Uterus (tissue), 2 donors: Measurements from ENCODE around the gene KIDINS220.

ENCODE experiments used
- CTCF ChIP-seq, 4 experiments: fragments of 200-600 bp in 2 of 4; fragments of 450-650 bp in 2 of 4; sonication (generic) in 2 of 4; IDR thresholded peaks; one replicate each; pipeline ENCODE4 v1.5.1; 2016 to 2019; ENCODE audit warnings: antibody characterized with exemption in 4 of 4, mild to moderate bottlenecking in 2 of 4, moderate library complexity in 1 of 4
- POLR2A ChIP-seq, 2 donors: fragments of 450-650 bp; IDR thresholded peaks; one replicate each; pipeline ENCODE4 v1.6.1; 2016; ENCODE audit warnings: antibody characterized with exemption in 2 of 2, mild to moderate bottlenecking in 1 of 2, moderate library complexity in 1 of 2

- TF ChIP-seq CTCF (IDR thresholded peaks at IDR 0.05) = no peak
- no peak for TF ChIP-seq POLR2A (IDR thresholded peaks at IDR 0.05)
Observed at GRCh38 chr2:8841932-8842331, 4.5 kb upstream of the KIDINS220 start.
